ENCODE results near the gene FBXL14.

DNA sequence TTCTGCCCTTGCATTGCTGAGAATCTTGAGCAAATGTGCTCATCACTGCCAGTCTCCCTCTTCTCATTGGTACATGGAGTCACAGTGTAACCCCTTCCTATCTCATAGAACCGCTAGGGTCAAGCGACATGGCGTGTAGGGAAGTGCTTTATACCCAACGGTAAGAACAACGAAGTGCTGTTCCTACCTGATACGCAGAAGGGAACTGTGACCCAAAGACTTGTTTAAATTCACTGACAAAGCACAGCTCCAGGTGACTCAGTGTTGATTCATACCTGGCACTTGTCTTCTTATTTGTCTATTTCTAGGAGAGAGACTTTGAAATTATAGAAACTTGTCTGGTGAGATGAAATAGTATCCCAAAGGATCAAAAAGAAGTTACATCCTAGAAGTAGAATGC, 53.7 kb downstream of the FBXL14 start:
- TF ChIP-seq, protein P1, sequence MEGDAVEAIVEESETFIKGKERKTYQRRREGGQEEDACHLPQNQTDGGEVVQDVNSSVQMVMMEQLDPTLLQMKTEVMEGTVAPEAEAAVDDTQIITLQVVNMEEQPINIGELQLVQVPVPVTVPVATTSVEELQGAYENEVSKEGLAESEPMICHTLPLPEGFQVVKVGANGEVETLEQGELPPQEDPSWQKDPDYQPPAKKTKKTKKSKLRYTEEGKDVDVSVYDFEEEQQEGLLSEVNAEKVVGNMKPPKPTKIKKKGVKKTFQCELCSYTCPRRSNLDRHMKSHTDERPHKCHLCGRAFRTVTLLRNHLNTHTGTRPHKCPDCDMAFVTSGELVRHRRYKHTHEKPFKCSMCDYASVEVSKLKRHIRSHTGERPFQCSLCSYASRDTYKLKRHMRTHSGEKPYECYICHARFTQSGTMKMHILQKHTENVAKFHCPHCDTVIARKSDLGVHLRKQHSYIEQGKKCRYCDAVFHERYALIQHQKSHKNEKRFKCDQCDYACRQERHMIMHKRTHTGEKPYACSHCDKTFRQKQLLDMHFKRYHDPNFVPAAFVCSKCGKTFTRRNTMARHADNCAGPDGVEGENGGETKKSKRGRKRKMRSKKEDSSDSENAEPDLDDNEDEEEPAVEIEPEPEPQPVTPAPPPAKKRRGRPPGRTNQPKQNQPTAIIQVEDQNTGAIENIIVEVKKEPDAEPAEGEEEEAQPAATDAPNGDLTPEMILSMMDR (IDR thresholded peaks at IDR 0.05) = no peak
- TF ChIP-seq POLR2AphosphoS5 (IDR thresholded peaks at IDR 0.05) = no peak
- TF ChIP-seq EP300 (IDR thresholded peaks at IDR 0.05) = no peak
- no peak for TF ChIP-seq POLR2A (IDR thresholded peaks at IDR 0.05)
